SK-N-SH (cell line): ENCODE data around the gene CCDC15. TPM values are rescaled to one million over a fixed set of nuclear protein-coding genes. Genes with fewer than 3 reads are reported as not detected.

Experiments used
- CTCF ChIA-PET: fragments of 300-600, 350-600 bp; formaldehyde crosslinking; extraction: SDS; loops from one replicate; lab custom pipeline; 2021; lab: Yijun Ruan, JAX
- POLR2A ChIA-PET: fragments of 350-600 bp; sonication (Branson Sonifier 250); formaldehyde crosslinking; extraction: SDS; loops from one replicate; lab custom pipeline; 2020; ENCODE audit warnings: antibody characterized with exemption, inconsistent platforms; lab: Yijun Ruan, JAX
- DNase-seq: peaks from one replicate; pipeline ENCODE4 v3.0.0; 2012
- H2AFZ ChIP-seq: fragments of 200-600 bp; sonication (generic); 2 replicates; pipeline ENCODE4 v1.8.1; 2016; ENCODE audit warnings: antibody characterized with exemption, mild to moderate bottlenecking, low read depth
- H3F3A ChIP-seq: fragments of 200-600 bp; sonication (generic); replicated peaks from 2 replicates; pipeline ENCODE3; 2016; ENCODE audit warnings: antibody characterized with exemption, mild to moderate bottlenecking; ENCODE audit not compliant: insufficient read depth
- H3K27ac ChIP-seq, 2 experiments: fragments of 200-500 bp in 1 of 2; fragments of 200-600 bp in 1 of 2; sonication (Bioruptor generic) in 1 of 2; sonication (generic), shearing (Covaris generic) in 1 of 2; 2 replicates each; pipeline versions ENCODE4 v1.5.1 to v1.6.1; 2014 to 2016; ENCODE audit warnings: low read depth in 2 of 2, inconsistent platforms in 1 of 2, low read length in 1 of 2, mild to moderate bottlenecking in 1 of 2, mixed read lengths in 1 of 2
- H3K27me3 ChIP-seq: fragments of 200-600 bp; sonication (generic), shearing (Covaris generic); 2 replicates; pipeline ENCODE4 v1.6.1; 2016; ENCODE audit warnings: mixed run types; ENCODE audit not compliant: insufficient read depth
- H3K36me3 ChIP-seq, 2 experiments: fragments of 200-500 bp in 1 of 2; fragments of 200-600 bp in 1 of 2; sonication (Bioruptor generic) in 1 of 2; sonication (generic) in 1 of 2; replicated peaks in 1 of 2; 2 replicates each; pipeline versions ENCODE3 to v1.5.1; 2014 to 2016; ENCODE audit warnings: low read length in 1 of 2, mild to moderate bottlenecking in 1 of 2; ENCODE audit not compliant: insufficient read depth in 2 of 2, control insufficient read depth in 1 of 2
- H3K4me1 ChIP-seq, 2 experiments: fragments of 200-500 bp in 1 of 2; fragments of 200-600 bp in 1 of 2; sonication (Bioruptor generic) in 1 of 2; sonication (generic), shearing (Covaris generic) in 1 of 2; 2 replicates each; pipeline versions ENCODE4 v1.5.1 to v1.6.1; 2014 to 2016; ENCODE audit warnings: low read depth in 1 of 2, low read length in 1 of 2, mixed run types in 1 of 2; ENCODE audit not compliant: insufficient read depth in 2 of 2, control insufficient read depth in 1 of 2
- H3K4me2 ChIP-seq: fragments of 200-600 bp; sonication (generic), shearing (Covaris generic); 2 replicates; pipeline ENCODE4 v1.6.1; 2017; ENCODE audit warnings: mixed run types
- H3K4me3 ChIP-seq, 2 experiments: fragments of 200-500 bp in 1 of 2; fragments of 200-600 bp in 1 of 2; sonication (Bioruptor generic) in 1 of 2; sonication (generic), shearing (Covaris generic) in 1 of 2; 2 replicates each; pipeline versions ENCODE4 v1.5.1 to v1.8.1; 2014 to 2016; ENCODE audit warnings: low read depth in 2 of 2, inconsistent platforms in 1 of 2, low read length in 1 of 2, mild to moderate bottlenecking in 1 of 2, mixed read lengths in 1 of 2, moderate library complexity in 1 of 2
- H3K79me2 ChIP-seq: fragments of 200-600 bp; sonication (generic); 2 replicates; pipeline ENCODE4 v1.8.1; 2017; ENCODE audit warnings: mild to moderate bottlenecking; ENCODE audit not compliant: insufficient read depth
- H3K9ac ChIP-seq: fragments of 200-600 bp; sonication (generic); 2 replicates; pipeline ENCODE4 v1.6.1; 2017; ENCODE audit warnings: mixed run types
- H3K9me2 ChIP-seq: fragments of 200-600 bp; sonication (generic); 2 replicates; pipeline ENCODE4 v1.6.1; 2017; ENCODE audit warnings: mixed run types
- H3K9me3 ChIP-seq: fragments of 200-600 bp; sonication (generic); 2 replicates; pipeline ENCODE4 v1.6.1; 2017; ENCODE audit warnings: mixed run types, mild to moderate bottlenecking, moderate library complexity
- H4K20me1 ChIP-seq: fragments of 200-600 bp; sonication (generic); 2 replicates; pipeline ENCODE4 v1.6.1; 2017; ENCODE audit warnings: mild to moderate bottlenecking, mixed run types; ENCODE audit not compliant: insufficient read depth
- CHD2 ChIP-seq: fragments of 150-350 bp; IDR thresholded peaks from 2 replicates; pipeline ENCODE4 v1.6.1; 2018; ENCODE audit warnings: low read length; ENCODE audit not compliant: partially characterized antibody
- FOSL2 ChIP-seq: IDR thresholded peaks from 2 replicates; pipeline ENCODE4 v1.4.0; 2012; ENCODE audit warnings: low read depth, mild to moderate bottlenecking, moderate library complexity, borderline replicate concordance
- FOXM1 ChIP-seq: IDR thresholded peaks from 2 replicates; pipeline ENCODE4 v1.4.0; 2012; ENCODE audit warnings: low read depth, mild to moderate bottlenecking
- GABPA ChIP-seq: IDR thresholded peaks from 2 replicates; pipeline ENCODE4 v1.4.0; 2012; ENCODE audit warnings: low read depth, mild to moderate bottlenecking
- JUND ChIP-seq: IDR thresholded peaks from 2 replicates; pipeline ENCODE4 v1.4.0; 2012
- MXI1 ChIP-seq: IDR thresholded peaks from 2 replicates; pipeline ENCODE4 v1.6.1; 2012; ENCODE audit warnings: mild to moderate bottlenecking, low read depth, low read length, improper control_type of control experiment
- NFIC ChIP-seq: IDR thresholded peaks from 2 replicates; pipeline ENCODE4 v1.4.0; 2012; ENCODE audit warnings: borderline replicate concordance
- POLR2AphosphoS5 ChIP-seq: IDR thresholded peaks from 2 replicates; pipeline ENCODE4 v1.6.1; 2012; ENCODE audit warnings: low read depth, low read length
- RFX5 ChIP-seq: IDR thresholded peaks from 2 replicates; pipeline ENCODE4 v1.6.1; 2012; ENCODE audit warnings: mild to moderate bottlenecking, improper control_type of control experiment, low read length
- RXRA ChIP-seq: IDR thresholded peaks from 2 replicates; pipeline ENCODE4 v1.4.0; 2012; ENCODE audit warnings: low read depth, mild to moderate bottlenecking, borderline replicate concordance
- SMC3 ChIP-seq: IDR thresholded peaks from 2 replicates; pipeline ENCODE4 v1.6.1; 2012; ENCODE audit warnings: low read depth, low read length, improper control_type of control experiment
- USF2 ChIP-seq: fragments of 150-350 bp; IDR thresholded peaks from 2 replicates; pipeline ENCODE4 v1.6.1; 2017; ENCODE audit warnings: antibody characterized with exemption, low read length, low read depth, borderline replicate concordance
- WGBS: methylation state at CpG from one replicate; pipeline ENCODE4 v1.1.6; 2017; ENCODE audit warnings: low lambda C conversion rate; 5-methylcytosine and 5-hydroxymethylcytosine counted together
- polyA plus RNA-seq, 3 experiments: library from polyadenylated mRNA; depleted of rRNA; stranded (reverse); fragments of >200 nt; gene quantifications; 2 replicates each; pipeline ENCODE4 v1.2.3, GENCODE V29; 2012
- TF ChIP-seq, protein P1 (sequence below): fragments of 150-350 bp; IDR thresholded peaks from 2 replicates; pipeline ENCODE4 v1.6.1; 2016; ENCODE audit warnings: mild to moderate bottlenecking, low read depth, low read length
- TF ChIP-seq, protein P2 (sequence below): IDR thresholded peaks from 2 replicates; pipeline ENCODE4 v1.4.0; 2012; ENCODE audit warnings: low read depth

CCDC15 gene
- polyA plus RNA-seq, 1 of the 3 experiments (the other 2 are of a cell fraction), result 0.69 TPM

DNA sequence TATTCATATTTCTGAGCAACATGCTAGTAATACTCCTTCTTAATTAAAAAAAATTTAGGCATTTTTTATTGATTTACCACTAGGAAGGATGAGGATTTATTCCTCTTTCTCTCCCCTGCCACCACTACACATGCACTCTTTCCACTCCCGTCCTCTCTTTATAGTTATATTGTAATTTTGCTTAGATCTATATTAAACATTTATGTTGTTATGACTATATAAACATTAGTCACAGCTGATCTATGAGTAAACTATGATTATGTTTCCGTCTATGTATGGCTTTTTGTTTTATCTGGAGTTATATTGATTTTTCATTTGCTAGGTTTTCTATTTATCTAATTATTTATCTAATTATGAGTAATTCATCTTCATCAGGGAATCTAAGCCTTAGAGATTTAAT, 17.8 kb downstream of the CCDC15 start:
- no peaks in the 10 kb centered on the region for H3K4me1 ChIP-seq
- no peak overlapping the region for H3K27ac ChIP-seq
- TF ChIP-seq NFIC (no peak), MXI1 (no peak), SMC3 (no peak), USF2 (no peak), RFX5 (no peak), FOSL2 (no peak), RXRA (no peak), JUND (no peak), FOXM1 (no peak)
- TF ChIP-seq, protein P1, sequence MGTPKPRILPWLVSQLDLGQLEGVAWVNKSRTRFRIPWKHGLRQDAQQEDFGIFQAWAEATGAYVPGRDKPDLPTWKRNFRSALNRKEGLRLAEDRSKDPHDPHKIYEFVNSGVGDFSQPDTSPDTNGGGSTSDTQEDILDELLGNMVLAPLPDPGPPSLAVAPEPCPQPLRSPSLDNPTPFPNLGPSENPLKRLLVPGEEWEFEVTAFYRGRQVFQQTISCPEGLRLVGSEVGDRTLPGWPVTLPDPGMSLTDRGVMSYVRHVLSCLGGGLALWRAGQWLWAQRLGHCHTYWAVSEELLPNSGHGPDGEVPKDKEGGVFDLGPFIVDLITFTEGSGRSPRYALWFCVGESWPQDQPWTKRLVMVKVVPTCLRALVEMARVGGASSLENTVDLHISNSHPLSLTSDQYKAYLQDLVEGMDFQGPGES, result no peak
- TF ChIP-seq, protein P2, sequence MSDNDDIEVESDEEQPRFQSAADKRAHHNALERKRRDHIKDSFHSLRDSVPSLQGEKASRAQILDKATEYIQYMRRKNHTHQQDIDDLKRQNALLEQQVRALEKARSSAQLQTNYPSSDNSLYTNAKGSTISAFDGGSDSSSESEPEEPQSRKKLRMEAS, result no peak
- POLR2A ChIA-PET, result no interaction called here
- H3F3A ChIP-seq, result peaks cover 7% of the 10 kb centered on the region
- H4K20me1 ChIP-seq, result no peaks in the 10 kb centered on the region
- H2AFZ ChIP-seq, result no peak overlapping the region
- no peaks in the 10 kb centered on the region for H3K27me3 ChIP-seq
- WGBS, result 90% methylated on average over 2 of the region's 2 CpGs
- no peak overlapping the region for H3K4me2 ChIP-seq
- CTCF ChIA-PET, result interaction anchor here (0.9 to 1.0 kb wide), 2 partner anchors 373 to 462 kb away, joined by 3 to 5 read pairs; no protein-coding TSS in a partner anchor
- no peaks in the 10 kb centered on the region for H3K9me2 ChIP-seq
- H3K36me3 ChIP-seq, result no peaks in the 10 kb centered on the region
- H3K9me3 ChIP-seq, result no peaks in the 10 kb centered on the region
- DNase-seq, result no peak
- H3K79me2 ChIP-seq, result no peaks in the 10 kb centered on the region
- H3K4me3 ChIP-seq, result no peak overlapping the region
- H3K9ac ChIP-seq, result no peak overlapping the region

- DNase-seq, result no peak
- Histone ChIP-seq H2AFZ (no peak overlapping the region), H3F3A (peaks cover 7% of the 10 kb centered on the region), H3K79me2 (no peaks in the 10 kb centered on the region), H3K9me2 (no peaks in the 10 kb centered on the region), H4K20me1 (no peaks in the 10 kb centered on the region), H3K9ac (no peak overlapping the region), H3K27ac (no peak overlapping the region), H3K27me3 (no peaks in the 10 kb centered on the region), H3K9me3 (no peaks in the 10 kb centered on the region), H3K4me3 (no peak overlapping the region), H3K36me3 (no peaks in the 10 kb centered on the region), H3K4me2 (no peak overlapping the region), H3K4me1 (no peaks in the 10 kb centered on the region)
- WGBS, result 85% methylated on average over 3 of the region's 3 CpGs
- ChIA-PET POLR2A (no interaction called here), CTCF (no interaction called here)
- TF ChIP-seq POLR2AphosphoS5 (no peak), CHD2 (no peak), GABPA (no peak)
Measured at GRCh38 chr11:124976531-124976930, 22.5 kb downstream of the CCDC15 start.
